Body of pancreas (tissue), 4 donors: ENCODE data around the gene ANAPC15.

Experiments used
- POLR2A ChIP-seq, 3 donors: fragments of 450-650 bp; IDR thresholded peaks; one replicate each; pipeline ENCODE4 v1.6.1; 2016; ENCODE audit warnings: antibody characterized with exemption in 3 of 3, mild to moderate bottlenecking in 2 of 3
- TF ChIP-seq, protein P1 (sequence below), 7 experiments: fragments of 450-650 bp in 4 of 7; fragments of 200-600 bp in 3 of 7; sonication (generic) in 3 of 7; IDR thresholded peaks; one replicate each; pipeline ENCODE4 v1.5.1; 2016 to 2019; ENCODE audit warnings: antibody characterized with exemption in 7 of 7

DNA sequence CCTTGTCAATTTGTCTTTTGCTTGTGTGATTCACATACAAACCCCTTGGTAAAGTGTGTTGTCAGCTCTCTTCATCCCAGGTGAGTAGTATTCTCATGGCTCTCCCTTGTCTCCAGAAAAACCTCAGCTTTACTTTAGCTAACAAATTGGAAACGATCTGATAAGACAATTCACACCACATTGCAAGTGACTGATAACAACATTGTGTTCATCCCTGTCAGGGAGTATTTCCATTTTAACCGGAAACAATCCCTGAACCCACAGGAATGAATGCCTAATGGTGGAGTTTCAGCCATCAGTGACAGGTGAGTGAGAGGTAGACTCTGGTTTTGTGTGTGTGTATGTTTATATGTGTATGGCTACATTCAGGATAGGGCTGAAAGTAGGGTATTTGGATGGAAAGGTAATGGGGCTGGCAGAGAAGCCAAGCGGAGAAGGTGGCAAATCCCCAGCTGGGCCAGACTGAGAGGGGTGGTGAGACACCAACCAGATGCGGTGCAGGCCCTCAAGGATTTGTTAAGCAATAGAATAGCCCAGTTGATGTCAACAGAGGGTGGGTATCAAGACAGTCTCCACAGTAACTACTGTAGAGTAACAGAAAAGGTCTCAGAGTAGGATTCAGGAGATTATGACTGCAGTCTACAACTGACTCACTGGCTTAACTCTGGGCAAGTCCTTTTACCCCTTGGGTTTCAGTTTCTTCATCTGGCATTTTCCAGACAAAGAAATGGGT lies 24.3 kb downstream of the ANAPC15 start:
- TF ChIP-seq, protein P1, sequence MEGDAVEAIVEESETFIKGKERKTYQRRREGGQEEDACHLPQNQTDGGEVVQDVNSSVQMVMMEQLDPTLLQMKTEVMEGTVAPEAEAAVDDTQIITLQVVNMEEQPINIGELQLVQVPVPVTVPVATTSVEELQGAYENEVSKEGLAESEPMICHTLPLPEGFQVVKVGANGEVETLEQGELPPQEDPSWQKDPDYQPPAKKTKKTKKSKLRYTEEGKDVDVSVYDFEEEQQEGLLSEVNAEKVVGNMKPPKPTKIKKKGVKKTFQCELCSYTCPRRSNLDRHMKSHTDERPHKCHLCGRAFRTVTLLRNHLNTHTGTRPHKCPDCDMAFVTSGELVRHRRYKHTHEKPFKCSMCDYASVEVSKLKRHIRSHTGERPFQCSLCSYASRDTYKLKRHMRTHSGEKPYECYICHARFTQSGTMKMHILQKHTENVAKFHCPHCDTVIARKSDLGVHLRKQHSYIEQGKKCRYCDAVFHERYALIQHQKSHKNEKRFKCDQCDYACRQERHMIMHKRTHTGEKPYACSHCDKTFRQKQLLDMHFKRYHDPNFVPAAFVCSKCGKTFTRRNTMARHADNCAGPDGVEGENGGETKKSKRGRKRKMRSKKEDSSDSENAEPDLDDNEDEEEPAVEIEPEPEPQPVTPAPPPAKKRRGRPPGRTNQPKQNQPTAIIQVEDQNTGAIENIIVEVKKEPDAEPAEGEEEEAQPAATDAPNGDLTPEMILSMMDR (IDR thresholded peaks at IDR 0.05), result no peak
- no peak for TF ChIP-seq POLR2A (IDR thresholded peaks at IDR 0.05)
